ENCODE data around the gene VPS54.

- TF ChIP-seq, protein P1, sequence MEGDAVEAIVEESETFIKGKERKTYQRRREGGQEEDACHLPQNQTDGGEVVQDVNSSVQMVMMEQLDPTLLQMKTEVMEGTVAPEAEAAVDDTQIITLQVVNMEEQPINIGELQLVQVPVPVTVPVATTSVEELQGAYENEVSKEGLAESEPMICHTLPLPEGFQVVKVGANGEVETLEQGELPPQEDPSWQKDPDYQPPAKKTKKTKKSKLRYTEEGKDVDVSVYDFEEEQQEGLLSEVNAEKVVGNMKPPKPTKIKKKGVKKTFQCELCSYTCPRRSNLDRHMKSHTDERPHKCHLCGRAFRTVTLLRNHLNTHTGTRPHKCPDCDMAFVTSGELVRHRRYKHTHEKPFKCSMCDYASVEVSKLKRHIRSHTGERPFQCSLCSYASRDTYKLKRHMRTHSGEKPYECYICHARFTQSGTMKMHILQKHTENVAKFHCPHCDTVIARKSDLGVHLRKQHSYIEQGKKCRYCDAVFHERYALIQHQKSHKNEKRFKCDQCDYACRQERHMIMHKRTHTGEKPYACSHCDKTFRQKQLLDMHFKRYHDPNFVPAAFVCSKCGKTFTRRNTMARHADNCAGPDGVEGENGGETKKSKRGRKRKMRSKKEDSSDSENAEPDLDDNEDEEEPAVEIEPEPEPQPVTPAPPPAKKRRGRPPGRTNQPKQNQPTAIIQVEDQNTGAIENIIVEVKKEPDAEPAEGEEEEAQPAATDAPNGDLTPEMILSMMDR (IDR thresholded peaks at IDR 0.05), result no peak
- TF ChIP-seq POLR2A (IDR thresholded peaks at IDR 0.05), result no peak
Observed at GRCh38 chr2:64059270-64059669, 40.0 kb upstream of the VPS54 start.
